ENCODE results near the gene ZMYM3. TPM values are rescaled to one million over a fixed set of nuclear protein-coding genes. Genes with fewer than 3 reads are reported as not detected.
"Not testable (repeated sequence)": the region's sequence is repeated elsewhere in the genome, so short reads cannot be mapped to it uniquely, and the experiment has no call there.

The ZMYM3 gene
- total RNA-seq, 1 experiment from 2014 or later = 32.9 TPM

DNA sequence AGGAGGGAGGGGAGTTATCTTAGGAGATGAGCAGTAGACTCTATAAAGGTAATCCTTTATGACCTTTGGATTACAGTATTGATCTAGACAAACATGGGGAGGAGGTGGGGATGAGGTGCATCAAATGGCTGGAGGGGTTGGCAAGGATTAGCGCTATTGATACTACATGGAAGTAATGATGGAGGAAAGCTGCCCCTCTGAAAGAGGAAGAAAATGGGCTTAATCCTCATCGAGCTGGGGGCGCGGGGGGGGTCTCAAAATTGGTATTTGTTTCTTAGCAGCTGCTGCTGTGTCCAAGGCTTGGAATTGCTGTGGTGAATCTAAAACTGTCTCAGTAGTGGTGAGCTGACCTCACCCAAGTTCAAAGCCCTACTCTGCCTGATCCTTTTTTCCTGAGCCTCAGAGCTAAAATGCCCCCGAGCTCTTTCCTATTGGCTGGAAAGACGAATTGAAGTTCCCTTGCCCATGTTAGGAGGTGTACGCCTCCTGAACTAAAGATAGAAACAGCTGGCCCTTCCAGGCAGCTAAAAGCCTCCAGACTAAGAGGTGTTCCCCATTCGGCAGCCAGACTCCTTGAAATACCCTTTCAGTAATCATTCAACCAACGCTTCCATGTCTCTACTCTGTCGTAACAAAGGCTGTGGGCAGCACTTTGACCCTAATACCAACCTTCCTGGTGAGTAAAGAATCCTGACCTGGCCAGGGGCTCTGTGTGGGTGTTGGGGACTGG is 47.4 kb upstream of the ZMYM3 start, which contains the start of gene ITGB1BP2:
Gene ITGB1BP2 (plus strand): TSS at position 556 of the 730 bp plus-strand sequence. CDS start 57 bp downstream, at position 613.
- Histone ChIP-seq H3K27ac (ENCODE audit: low read depth, low read length) (no peak within 1 kb of the TSS), H4K20me1 (ENCODE audit: insufficient read depth) (no peaks in the 10 kb centered on the region), H3K36me3 (ENCODE audit: control insufficient read depth in 1 of 2, insufficient read depth in 2 of 2, low read length in 2 of 2) (peaks cover 13 to 20% of the 10 kb centered on the region in 2 experiments), H3K9ac (ENCODE audit: low read length) (no peak within 1 kb of the TSS), H3K9me2 (ENCODE audit: insufficient read depth) (no peaks in the 10 kb centered on the region), H2AFZ (ENCODE audit: low read depth, low read length, poor library complexity, severe bottlenecking) (no peak within 1 kb of the TSS), H3K27me3 (ENCODE audit: insufficient read depth, low read length) (no peaks in the 10 kb centered on the region), H3K4me2 (ENCODE audit: low read length) (no peak within 1 kb of the TSS), H3K9me3 (ENCODE audit: control insufficient read depth in 1 of 2, insufficient read depth in 1 of 2, low read depth in 1 of 2, low read length in 2 of 2) (no peaks in the 10 kb centered on the region), H3K4me3 (replicated peaks in 1 of 2; ENCODE audit: low read depth in 1 of 2, low read length in 2 of 2) (no peak within 1 kb of the TSS), H3K79me2 (ENCODE audit: insufficient read depth, low read length) (no peaks in the 10 kb centered on the region), H3K4me1 (ENCODE audit: control insufficient read depth in 1 of 2, insufficient read depth in 2 of 2, low read length in 2 of 2) (no peaks in the 10 kb centered on the region)
- POLR2A ChIA-PET = no interaction called here
- TF ChIP-seq ELF1 (IDR thresholded peaks at IDR 0.05; ENCODE audit: borderline replicate concordance, low read depth) (no peak), JUND (IDR thresholded peaks at IDR 0.05) (peak; percentile 22; the same call in 1 of the 2 replicates)
- ATAC-seq = peak; percentile 43
- RAD21 ChIA-PET (ENCODE audit: low non-redundant PET in 1 of 2, low total read pairs in 2 of 2, uncharacterized antibody in 2 of 2, unreplicated experiment in 2 of 2) = no interaction called here
- DNase-seq (ENCODE audit: low read depth, low spot score) = no peak
- CTCF ChIA-PET = no interaction called here
- intact Hi-C loops (cut with micrococcal nuclease) = no loop called here
- BruUV-seq (replicated peaks) = no TSS peak

DNA sequence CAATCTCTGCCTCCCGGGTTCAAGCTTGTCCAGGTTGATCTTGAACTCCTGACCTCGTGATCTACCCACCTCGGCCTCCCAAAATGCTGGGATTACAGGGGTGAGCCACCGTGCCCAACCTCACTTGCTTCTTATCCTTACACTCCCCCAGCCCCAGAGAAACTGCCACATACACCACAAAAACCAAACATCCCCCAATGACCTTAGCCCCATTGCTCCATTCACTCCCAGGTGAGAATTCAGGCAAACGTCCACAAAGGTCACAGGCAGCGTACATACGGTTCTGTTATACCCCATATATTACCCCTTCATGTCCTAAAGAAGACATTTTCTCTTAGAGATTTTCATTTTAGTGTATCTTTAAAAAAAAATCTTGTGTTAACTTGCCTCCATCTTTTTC is 46.6 kb upstream of the ZMYM3 start:
- DNase-seq (ENCODE audit: low read depth, low spot score); H3K4me1 ChIP-seq (ENCODE audit: control insufficient read depth in 1 of 2, insufficient read depth in 2 of 2, low read length in 2 of 2); H3K9ac ChIP-seq (ENCODE audit: low read length); H3K27me3 ChIP-seq (ENCODE audit: insufficient read depth, low read length); H3K4me3 ChIP-seq (replicated peaks in 1 of 2; ENCODE audit: low read depth in 1 of 2, low read length in 2 of 2); POLR2A ChIA-PET; H3K9me2 ChIP-seq (ENCODE audit: insufficient read depth); H3K9me3 ChIP-seq (ENCODE audit: control insufficient read depth in 1 of 2, insufficient read depth in 1 of 2, low read depth in 1 of 2, low read length in 2 of 2); RAD21 ChIA-PET (ENCODE audit: low non-redundant PET in 1 of 2, low total read pairs in 2 of 2, uncharacterized antibody in 2 of 2, unreplicated experiment in 2 of 2); H3K4me2 ChIP-seq (ENCODE audit: low read length); H2AFZ ChIP-seq (ENCODE audit: low read depth, low read length, poor library complexity, severe bottlenecking); CTCF ChIA-PET; H3K27ac ChIP-seq (ENCODE audit: low read depth, low read length); ATAC-seq; H3K79me2 ChIP-seq (ENCODE audit: insufficient read depth, low read length); H4K20me1 ChIP-seq (ENCODE audit: insufficient read depth); intact Hi-C loops (cut with micrococcal nuclease): not testable (repeated sequence)
- TSS peak; percentile 82 for BruUV-seq (replicated peaks)
- H3K36me3 ChIP-seq (ENCODE audit: control insufficient read depth in 1 of 2, insufficient read depth in 2 of 2, low read length in 2 of 2) = peaks cover 16 to 23% of the 10 kb centered on the region in 2 experiments

DNA sequence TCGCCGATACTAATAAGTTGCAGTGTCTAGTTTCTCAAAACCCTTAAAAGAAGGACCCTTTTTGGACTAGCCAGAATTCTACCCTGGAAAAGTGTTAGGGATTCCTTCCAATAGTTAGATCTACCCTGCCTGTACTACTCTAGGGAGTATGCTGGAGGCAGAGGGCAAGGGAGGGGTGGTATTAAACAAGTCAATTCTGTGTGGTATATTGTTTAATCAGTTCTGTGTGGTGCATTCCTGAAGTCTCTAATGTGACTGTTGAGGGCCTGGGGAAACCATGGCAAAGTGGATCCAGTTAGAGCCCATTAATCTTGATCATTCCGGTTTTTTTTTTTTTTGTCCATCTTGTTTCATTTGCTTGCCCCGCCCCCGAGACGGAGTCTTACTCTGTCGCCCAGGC is 46.1 kb upstream of the ZMYM3 start:
- H3K27ac ChIP-seq (ENCODE audit: low read depth, low read length); H3K4me3 ChIP-seq (replicated peaks in 1 of 2; ENCODE audit: low read depth in 1 of 2, low read length in 2 of 2); ATAC-seq; H3K79me2 ChIP-seq (ENCODE audit: insufficient read depth, low read length); POLR2A ChIA-PET; H3K27me3 ChIP-seq (ENCODE audit: insufficient read depth, low read length); DNase-seq (ENCODE audit: low read depth, low spot score); H3K9me2 ChIP-seq (ENCODE audit: insufficient read depth); H3K4me2 ChIP-seq (ENCODE audit: low read length); H3K9ac ChIP-seq (ENCODE audit: low read length); H3K4me1 ChIP-seq (ENCODE audit: control insufficient read depth in 1 of 2, insufficient read depth in 2 of 2, low read length in 2 of 2); BruUV-seq (replicated peaks); H4K20me1 ChIP-seq (ENCODE audit: insufficient read depth); H3K9me3 ChIP-seq (ENCODE audit: control insufficient read depth in 1 of 2, insufficient read depth in 1 of 2, low read depth in 1 of 2, low read length in 2 of 2); RAD21 ChIA-PET (ENCODE audit: low non-redundant PET in 1 of 2, low total read pairs in 2 of 2, uncharacterized antibody in 2 of 2, unreplicated experiment in 2 of 2); CTCF ChIA-PET; H2AFZ ChIP-seq (ENCODE audit: low read depth, low read length, poor library complexity, severe bottlenecking); intact Hi-C loops (cut with micrococcal nuclease): not testable (repeated sequence)
- peaks cover 16 to 23% of the 10 kb centered on the region in 2 experiments for H3K36me3 ChIP-seq (ENCODE audit: control insufficient read depth in 1 of 2, insufficient read depth in 2 of 2, low read length in 2 of 2)

All from HCT116 (cell line).